ENCODE measurements around the gene DSCAML1. TPM values are rescaled to one million over a fixed set of nuclear protein-coding genes. Genes with fewer than 3 reads are reported as not detected.
A peak's percentile ranks its signal among the peaks of the same experiment; 100 is the strongest.

Gene DSCAML1
- total and polyA plus RNA-seq, 9 of the 15 experiments (the other 6 are each of a cell fraction or from before 2014, with no cell fraction given): not detected

GRCh38 chr11:117843666-117844484, 46.9 kb upstream of the DSCAML1 start (continued):
- TF ChIP-seq CTCFL (IDR thresholded peaks at IDR 0.05; ENCODE audit: borderline replicate concordance, insufficient read depth, low read depth, low read length, poor library complexity, severe bottlenecking) (no peak), ZNF696 (CRISPR knock-in tag; conservative IDR thresholded peaks at IDR 0.05) (no peak), CBFB (CRISPR knock-in tag; IDR thresholded peaks at IDR 0.05) (no peak), DEAF1 (CRISPR knock-in tag; IDR thresholded peaks at IDR 0.05) (peak; percentile 86), NEUROD1 (IDR thresholded peaks at IDR 0.05; ENCODE audit: borderline replicate concordance, low read depth, low read length, partially characterized antibody) (no peak), ELK3 (CRISPR knock-in tag; IDR thresholded peaks at IDR 0.05) (no peak), CHCHD3 (CRISPR knock-in tag; IDR thresholded peaks at IDR 0.05) (no peak), CXXC5 (CRISPR knock-in tag; IDR thresholded peaks at IDR 0.05) (no peak), ZNF184 (CRISPR knock-in tag; IDR thresholded peaks at IDR 0.05) (no peak), HEY1 (CRISPR knock-in tag; IDR thresholded peaks at IDR 0.05; ENCODE audit: borderline replicate concordance) (no peak), ATF7 (IDR thresholded peaks at IDR 0.05) (0 out of 2 replicates have a peak, but pooled peaks have one; percentile 11), ZBTB11 (CRISPR knock-in tag; IDR thresholded peaks at IDR 0.05) (no peak)

All from K562 (cell line).